Sigmoid colon (tissue), 4 donors: ENCODE results near the gene DIAPH2.

Experiments used
- CTCF ChIP-seq, 4 experiments: fragments of 450-650 bp in 3 of 4; fragments of 200-600 bp in 1 of 4; IDR thresholded peaks; one replicate each; pipeline ENCODE4 v1.5.1; 2016 to 2019; ENCODE audit warnings: antibody characterized with exemption in 4 of 4, mild to moderate bottlenecking in 3 of 4, moderate library complexity in 2 of 4
- EP300 ChIP-seq, 4 donors: sonication (generic); formaldehyde crosslinking; IDR thresholded peaks; one replicate each; pipeline ENCODE4 v1.6.1; 2017; ENCODE audit warnings: antibody characterized with exemption in 4 of 4
- POLR2A ChIP-seq, 2 donors: fragments of 450-650 bp; IDR thresholded peaks; one replicate each; pipeline ENCODE4 v1.6.1; 2016; ENCODE audit warnings: antibody characterized with exemption in 2 of 2, mild to moderate bottlenecking in 2 of 2, moderate library complexity in 2 of 2
- POLR2AphosphoS5 ChIP-seq, 4 donors: sonication (generic); formaldehyde crosslinking; IDR thresholded peaks; one replicate each; pipeline ENCODE4 v1.6.1; 2017; ENCODE audit warnings: antibody characterized with exemption in 4 of 4

- TF ChIP-seq CTCF (IDR thresholded peaks at IDR 0.05), result no peak
- TF ChIP-seq POLR2AphosphoS5 (IDR thresholded peaks at IDR 0.05), result no peak
- no peak for TF ChIP-seq POLR2A (IDR thresholded peaks at IDR 0.05)
- no peak for TF ChIP-seq EP300 (IDR thresholded peaks at IDR 0.05)
Observed at GRCh38 chrX:97224148-97224547, 539.5 kb downstream of the DIAPH2 start.
